ENCODE results near the gene SEC23A.

SEC23A gene

DNA sequence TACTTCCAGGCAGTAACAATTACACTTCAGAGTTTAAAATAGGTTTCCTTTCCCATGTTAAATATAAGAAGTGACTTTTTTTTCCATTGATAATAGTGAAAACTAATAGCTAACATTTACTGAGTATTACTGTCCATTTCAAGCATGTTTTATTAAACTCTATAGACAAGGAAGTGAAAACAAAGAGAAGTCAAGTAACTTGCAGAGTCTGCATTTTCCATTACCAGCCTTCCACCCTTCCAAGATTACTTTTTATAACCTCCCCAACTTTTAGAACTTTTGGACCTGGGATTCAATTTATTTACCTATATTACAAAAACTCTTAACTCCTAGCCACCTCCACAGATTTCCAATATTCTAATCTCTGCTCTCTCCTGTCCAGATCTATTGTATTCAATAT, 67.7 kb downstream of the SEC23A start:
- TF ChIP-seq, protein P1, sequence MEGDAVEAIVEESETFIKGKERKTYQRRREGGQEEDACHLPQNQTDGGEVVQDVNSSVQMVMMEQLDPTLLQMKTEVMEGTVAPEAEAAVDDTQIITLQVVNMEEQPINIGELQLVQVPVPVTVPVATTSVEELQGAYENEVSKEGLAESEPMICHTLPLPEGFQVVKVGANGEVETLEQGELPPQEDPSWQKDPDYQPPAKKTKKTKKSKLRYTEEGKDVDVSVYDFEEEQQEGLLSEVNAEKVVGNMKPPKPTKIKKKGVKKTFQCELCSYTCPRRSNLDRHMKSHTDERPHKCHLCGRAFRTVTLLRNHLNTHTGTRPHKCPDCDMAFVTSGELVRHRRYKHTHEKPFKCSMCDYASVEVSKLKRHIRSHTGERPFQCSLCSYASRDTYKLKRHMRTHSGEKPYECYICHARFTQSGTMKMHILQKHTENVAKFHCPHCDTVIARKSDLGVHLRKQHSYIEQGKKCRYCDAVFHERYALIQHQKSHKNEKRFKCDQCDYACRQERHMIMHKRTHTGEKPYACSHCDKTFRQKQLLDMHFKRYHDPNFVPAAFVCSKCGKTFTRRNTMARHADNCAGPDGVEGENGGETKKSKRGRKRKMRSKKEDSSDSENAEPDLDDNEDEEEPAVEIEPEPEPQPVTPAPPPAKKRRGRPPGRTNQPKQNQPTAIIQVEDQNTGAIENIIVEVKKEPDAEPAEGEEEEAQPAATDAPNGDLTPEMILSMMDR (IDR thresholded peaks at IDR 0.05; ENCODE audit: insufficient read depth, low read length, poor library complexity, severe bottlenecking): no peak
- H3K4me3 ChIP-seq (replicated peaks; ENCODE audit: low read depth, low read length): no peak overlapping the region
- no peaks in the 10 kb centered on the region for H3K27me3 ChIP-seq (replicated peaks; ENCODE audit: control insufficient read depth, insufficient read depth, low read length)
- no peak for DNase-seq (ENCODE audit: extremely low read depth, insufficient read length)
- H3K36me3 ChIP-seq (ENCODE audit: control insufficient read depth, insufficient read depth, low read length): peaks cover 9% of the 10 kb centered on the region

DNA sequence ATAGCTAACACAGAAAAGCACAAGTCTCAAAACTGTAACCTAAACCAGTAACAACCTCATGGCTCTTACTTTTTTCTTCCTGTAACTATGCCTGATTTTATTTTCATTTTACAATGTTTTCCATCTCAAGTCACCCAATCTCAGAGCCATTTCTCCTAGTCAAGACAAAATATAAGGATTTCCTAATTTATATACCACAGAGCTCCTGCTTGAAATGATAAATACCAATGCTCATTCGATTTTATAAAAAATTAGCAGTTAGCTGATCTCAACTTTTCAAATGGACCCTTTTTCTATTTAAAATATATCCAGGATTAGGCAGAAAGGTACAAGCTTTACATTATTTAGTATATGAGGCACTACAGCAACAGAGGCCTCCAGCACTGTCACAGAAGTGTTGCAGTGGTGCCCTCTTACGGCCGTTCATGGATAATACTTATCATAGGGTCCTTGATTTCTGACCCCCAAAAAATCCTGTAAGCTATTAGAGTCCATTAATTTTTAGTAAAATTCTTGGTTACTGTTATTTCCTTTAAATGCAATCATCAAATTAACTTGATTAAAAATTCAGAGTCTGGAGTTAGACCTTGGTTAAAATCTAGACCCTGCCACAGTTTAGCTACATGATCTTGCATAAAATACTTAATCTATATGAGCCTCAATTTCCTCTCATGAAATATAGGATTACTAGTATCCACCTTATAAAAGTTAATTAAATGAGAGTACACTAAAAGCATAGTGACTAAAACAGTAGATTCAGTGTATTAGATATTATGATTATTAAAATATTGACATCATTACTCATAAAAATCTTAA, 68.3 kb downstream of the SEC23A start:
- TF ChIP-seq, protein P1 (IDR thresholded peaks at IDR 0.05; ENCODE audit: insufficient read depth, low read length, poor library complexity, severe bottlenecking): no peak
- Histone ChIP-seq H3K27me3 (replicated peaks; ENCODE audit: control insufficient read depth, insufficient read depth, low read length) (no peaks in the 10 kb centered on the region), H3K4me3 (replicated peaks; ENCODE audit: low read depth, low read length) (no peak overlapping the region), H3K36me3 (ENCODE audit: control insufficient read depth, insufficient read depth, low read length) (peaks cover 14% of the 10 kb centered on the region)
- no peak for DNase-seq (ENCODE audit: extremely low read depth, insufficient read length)

DNA sequence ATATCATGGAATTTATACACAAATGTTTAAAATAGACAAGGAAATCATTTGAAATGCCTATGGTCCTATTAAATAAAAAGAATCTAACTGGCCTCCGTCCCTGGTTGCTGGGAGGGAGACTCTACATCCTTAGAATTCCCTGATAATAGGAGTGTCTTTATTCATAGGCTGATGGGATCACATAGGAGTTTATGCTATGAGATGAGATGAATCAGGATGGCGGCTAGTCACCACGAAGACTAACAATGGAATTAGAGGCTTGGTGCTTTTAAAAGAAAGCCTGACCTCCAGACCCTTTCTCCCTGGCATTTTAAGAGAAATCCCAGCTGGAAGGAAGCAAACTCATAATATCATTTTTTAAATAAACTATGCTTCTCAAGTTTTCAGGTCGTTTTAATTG, 69.7 kb downstream of the SEC23A start:
- TF ChIP-seq, protein P1 (IDR thresholded peaks at IDR 0.05; ENCODE audit: insufficient read depth, low read length, poor library complexity, severe bottlenecking): no peak
- Histone ChIP-seq H3K27me3 (replicated peaks; ENCODE audit: control insufficient read depth, insufficient read depth, low read length) (no peaks in the 10 kb centered on the region), H3K36me3 (ENCODE audit: control insufficient read depth, insufficient read depth, low read length) (peaks cover 13% of the 10 kb centered on the region), H3K4me3 (replicated peaks; ENCODE audit: low read depth, low read length) (no peak overlapping the region)
- no peak for DNase-seq (ENCODE audit: extremely low read depth, insufficient read length)

DNA sequence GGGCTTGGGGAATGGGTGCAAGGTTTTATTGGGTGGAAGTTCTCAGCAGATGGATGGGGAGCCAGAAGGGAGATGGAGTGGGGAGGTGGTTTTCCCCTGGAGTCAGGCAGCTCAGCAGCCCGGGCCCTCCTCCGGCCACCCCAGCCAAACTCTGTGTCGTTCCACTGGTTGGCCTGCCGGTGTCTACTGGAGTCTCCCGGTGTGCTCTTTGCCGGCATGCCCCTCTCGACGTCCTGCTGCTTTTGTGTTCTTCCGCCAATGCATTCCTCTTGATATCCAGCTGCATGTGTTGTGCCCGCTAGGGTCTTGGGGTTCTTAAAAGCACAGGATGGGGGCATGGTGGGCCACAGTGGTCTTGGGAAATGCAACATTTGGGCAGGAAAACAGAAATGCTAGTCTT, 72.8 kb downstream of the SEC23A start:
- no peak overlapping the region for H3K4me3 ChIP-seq (replicated peaks; ENCODE audit: low read depth, low read length)
- no peak for DNase-seq (ENCODE audit: extremely low read depth, insufficient read length)
- TF ChIP-seq, protein P1 (IDR thresholded peaks at IDR 0.05; ENCODE audit: insufficient read depth, low read length, poor library complexity, severe bottlenecking): no peak
- no peaks in the 10 kb centered on the region for H3K27me3 ChIP-seq (replicated peaks; ENCODE audit: control insufficient read depth, insufficient read depth, low read length)
- peaks cover 13% of the 10 kb centered on the region for H3K36me3 ChIP-seq (ENCODE audit: control insufficient read depth, insufficient read depth, low read length)

DNA sequence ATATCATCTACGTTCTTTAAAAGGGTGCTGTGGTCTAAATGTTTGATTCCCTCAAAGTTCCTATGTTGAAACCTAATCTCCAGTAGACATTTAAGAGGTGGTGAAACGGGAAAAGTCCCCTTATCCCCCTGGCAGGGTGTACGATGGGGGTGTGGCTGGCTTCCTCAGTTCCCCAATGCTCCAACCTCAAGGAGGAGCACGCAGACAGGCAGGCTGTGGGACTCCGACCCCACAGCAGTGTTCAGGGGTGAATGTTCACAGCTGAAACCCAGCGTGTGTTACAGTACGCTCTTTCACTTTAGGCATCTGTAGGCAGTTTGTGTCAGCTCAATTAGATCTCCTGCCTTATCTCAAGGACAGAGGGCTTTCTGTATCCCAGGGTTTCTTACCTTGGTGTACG, 73.2 kb downstream of the SEC23A start:
- DNase-seq (ENCODE audit: extremely low read depth, insufficient read length): no peak
- Histone ChIP-seq H3K36me3 (ENCODE audit: control insufficient read depth, insufficient read depth, low read length) (peaks cover 13% of the 10 kb centered on the region), H3K4me3 (replicated peaks; ENCODE audit: low read depth, low read length) (no peak overlapping the region), H3K27me3 (replicated peaks; ENCODE audit: control insufficient read depth, insufficient read depth, low read length) (no peaks in the 10 kb centered on the region)
- TF ChIP-seq, protein P1 (IDR thresholded peaks at IDR 0.05; ENCODE audit: insufficient read depth, low read length, poor library complexity, severe bottlenecking): no peak
